Hepatocyte (in vitro differentiated cells): Measurements from ENCODE around the gene ANKHD1. TPM values are rescaled to one million over a fixed set of nuclear protein-coding genes. Genes with fewer than 3 reads are reported as not detected.

Experiments
- DNase-seq: peaks from one replicate; pipeline ENCODE4 v3.0.0-alpha.2; 2016; ENCODE audit warnings: low spot score
- H2AFZ ChIP-seq: fragments of 200-600 bp; sonication (generic); 2 replicates; pipeline ENCODE4 v1.6.0; 2016; ENCODE audit warnings: antibody characterized with exemption, mild to moderate bottlenecking
- H3K27ac ChIP-seq: fragments of 200-600 bp; sonication (generic); 2 replicates; pipeline ENCODE4 v1.5.1; 2016; ENCODE audit warnings: mild to moderate bottlenecking
- H3K27me3 ChIP-seq: fragments of 200-600 bp; sonication (generic); 2 replicates; pipeline ENCODE4 v1.6.1; 2016
- H3K36me3 ChIP-seq: fragments of 200-600 bp; sonication (generic); replicated peaks from 2 replicates; pipeline ENCODE4 v1.5.1; 2016; ENCODE audit warnings: low read depth; ENCODE audit not compliant: insufficient read depth
- H3K4me1 ChIP-seq: fragments of 200-600 bp; sonication (generic); 2 replicates; pipeline ENCODE4 v1.5.1; 2016; ENCODE audit warnings: mild to moderate bottlenecking, moderate library complexity; ENCODE audit not compliant: insufficient read depth
- H3K4me2 ChIP-seq: fragments of 200-600 bp; sonication (generic); 2 replicates; pipeline ENCODE4 v1.6.0; 2016
- H3K4me3 ChIP-seq: fragments of 200-600 bp; sonication (generic); 2 replicates; pipeline ENCODE4 v1.5.1; 2016; ENCODE audit warnings: mild to moderate bottlenecking
- H3K79me2 ChIP-seq: fragments of 200-600 bp; sonication (generic); 2 replicates; pipeline ENCODE4 v1.6.0; 2017; ENCODE audit warnings: mild to moderate bottlenecking
- H3K9me2 ChIP-seq: fragments of 200-600 bp; sonication (generic); replicated peaks from 2 replicates; pipeline ENCODE4 v1.6.0; 2017; ENCODE audit warnings: mild to moderate bottlenecking; ENCODE audit not compliant: insufficient read depth
- H3K9me3 ChIP-seq: fragments of 200-600 bp; sonication (generic); 2 replicates; pipeline ENCODE4 v1.5.1; 2016; ENCODE audit warnings: low read depth, mild to moderate bottlenecking
- H4K20me1 ChIP-seq: fragments of 200-600 bp; sonication (generic); 2 replicates; pipeline ENCODE4 v1.6.0; 2016; ENCODE audit warnings: mild to moderate bottlenecking; ENCODE audit not compliant: insufficient read depth, poor library complexity, severe bottlenecking
- EZH2 ChIP-seq: fragments of 200-600 bp; sonication (generic); IDR thresholded peaks from 2 replicates; pipeline ENCODE4 v1.6.1; 2016; ENCODE audit warnings: antibody characterized with exemption, mild to moderate bottlenecking, borderline replicate concordance
- EZH2phosphoT487 ChIP-seq: fragments of 200-600 bp; sonication (generic); IDR thresholded peaks from one replicate; pipeline ENCODE4 v1.6.1; 2018; ENCODE audit warnings: antibody characterized with exemption, mild to moderate bottlenecking, low read depth, moderate library complexity; ENCODE audit not compliant: unreplicated experiment, severe bottlenecking
- WGBS: methylation state at CpG from one replicate; pipeline ENCODE4 v1.1.6; 2016; ENCODE audit warnings: low lambda C conversion rate; ENCODE audit errors: missing lambda C conversion rate; 5-methylcytosine and 5-hydroxymethylcytosine counted together
- polyA plus RNA-seq: library from polyadenylated mRNA; unstranded; fragments of >200 nt; fragmentation: Nextera tagmentation; extraction: Ambion mirVana; gene quantifications from 2 replicates; pipeline ENCODE4 v1.2.1, GENCODE V29; 2016
- total RNA-seq: library from RNA; depleted of rRNA; stranded (reverse); fragments of >200 nt; gene quantifications from 2 replicates; pipeline ENCODE4 v1.2.3, GENCODE V29; 2014
- TF ChIP-seq, protein P1 (sequence below): fragments of 200-600 bp; sonication (generic); IDR thresholded peaks from 2 replicates; pipeline ENCODE4 v1.5.1; 2016; ENCODE audit warnings: antibody characterized with exemption, mild to moderate bottlenecking; ENCODE audit not compliant: poor library complexity

ANKHD1 gene
- total and polyA plus RNA-seq, 2 experiments from 2014 or later: 53.6 to 70.7 TPM

DNA sequence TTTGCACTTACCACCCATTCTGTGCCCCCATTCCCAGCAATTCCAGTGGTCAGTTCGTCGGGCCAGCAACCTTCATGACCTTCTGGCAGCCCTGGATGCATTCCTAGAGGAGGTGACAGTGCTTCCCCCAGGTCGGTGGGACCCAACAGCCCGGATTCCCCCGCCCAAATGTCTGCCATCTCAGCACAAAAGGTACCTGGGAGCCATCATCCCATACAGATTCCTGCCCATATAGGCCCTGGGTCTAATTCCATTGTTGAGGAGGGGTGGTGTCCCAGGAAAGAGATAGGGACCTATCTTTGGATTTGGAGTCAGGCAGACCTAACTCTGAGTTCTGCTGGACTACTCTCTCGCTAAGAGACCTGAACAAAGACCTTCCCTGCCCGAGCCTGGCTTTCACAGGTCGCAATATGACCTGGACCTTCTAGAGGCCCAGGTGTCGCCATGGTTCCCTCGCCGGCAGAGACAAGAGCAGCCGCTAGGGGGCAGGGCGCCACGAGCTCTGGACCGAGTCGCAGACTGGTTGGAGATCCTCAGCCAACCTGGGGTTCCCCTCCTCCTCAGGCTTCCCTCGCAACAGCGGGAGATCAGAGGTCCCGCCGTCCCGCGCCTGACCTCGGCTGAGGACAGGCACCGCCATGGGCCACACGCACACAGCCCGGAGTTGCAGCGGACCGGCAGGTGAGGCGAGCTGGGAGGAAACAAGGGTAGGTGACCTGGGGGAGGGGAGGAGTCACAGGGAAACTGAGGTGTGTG is 38.6 kb upstream of the ANKHD1 start:
- Histone ChIP-seq H3K79me2 (no peaks in the 10 kb centered on the region), H4K20me1 (no peaks in the 10 kb centered on the region), H2AFZ (peak overlapping the region; percentile 45), H3K9me2 (no peaks in the 10 kb centered on the region), H3K4me1 (no peaks in the 10 kb centered on the region), H3K27ac (no peak overlapping the region), H3K4me3 (no peak overlapping the region), H3K9me3 (no peaks in the 10 kb centered on the region), H3K36me3 (no peaks in the 10 kb centered on the region), H3K4me2 (peak overlapping the region; percentile 92), H3K27me3 (no peaks in the 10 kb centered on the region)
- peak; percentile 92 for DNase-seq
- TF ChIP-seq, protein P1, sequence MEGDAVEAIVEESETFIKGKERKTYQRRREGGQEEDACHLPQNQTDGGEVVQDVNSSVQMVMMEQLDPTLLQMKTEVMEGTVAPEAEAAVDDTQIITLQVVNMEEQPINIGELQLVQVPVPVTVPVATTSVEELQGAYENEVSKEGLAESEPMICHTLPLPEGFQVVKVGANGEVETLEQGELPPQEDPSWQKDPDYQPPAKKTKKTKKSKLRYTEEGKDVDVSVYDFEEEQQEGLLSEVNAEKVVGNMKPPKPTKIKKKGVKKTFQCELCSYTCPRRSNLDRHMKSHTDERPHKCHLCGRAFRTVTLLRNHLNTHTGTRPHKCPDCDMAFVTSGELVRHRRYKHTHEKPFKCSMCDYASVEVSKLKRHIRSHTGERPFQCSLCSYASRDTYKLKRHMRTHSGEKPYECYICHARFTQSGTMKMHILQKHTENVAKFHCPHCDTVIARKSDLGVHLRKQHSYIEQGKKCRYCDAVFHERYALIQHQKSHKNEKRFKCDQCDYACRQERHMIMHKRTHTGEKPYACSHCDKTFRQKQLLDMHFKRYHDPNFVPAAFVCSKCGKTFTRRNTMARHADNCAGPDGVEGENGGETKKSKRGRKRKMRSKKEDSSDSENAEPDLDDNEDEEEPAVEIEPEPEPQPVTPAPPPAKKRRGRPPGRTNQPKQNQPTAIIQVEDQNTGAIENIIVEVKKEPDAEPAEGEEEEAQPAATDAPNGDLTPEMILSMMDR: peak; percentile 95
- no peak for TF ChIP-seq EZH2phosphoT487
- 13% methylated on average over 29 of the region's 29 CpGs for WGBS

DNA sequence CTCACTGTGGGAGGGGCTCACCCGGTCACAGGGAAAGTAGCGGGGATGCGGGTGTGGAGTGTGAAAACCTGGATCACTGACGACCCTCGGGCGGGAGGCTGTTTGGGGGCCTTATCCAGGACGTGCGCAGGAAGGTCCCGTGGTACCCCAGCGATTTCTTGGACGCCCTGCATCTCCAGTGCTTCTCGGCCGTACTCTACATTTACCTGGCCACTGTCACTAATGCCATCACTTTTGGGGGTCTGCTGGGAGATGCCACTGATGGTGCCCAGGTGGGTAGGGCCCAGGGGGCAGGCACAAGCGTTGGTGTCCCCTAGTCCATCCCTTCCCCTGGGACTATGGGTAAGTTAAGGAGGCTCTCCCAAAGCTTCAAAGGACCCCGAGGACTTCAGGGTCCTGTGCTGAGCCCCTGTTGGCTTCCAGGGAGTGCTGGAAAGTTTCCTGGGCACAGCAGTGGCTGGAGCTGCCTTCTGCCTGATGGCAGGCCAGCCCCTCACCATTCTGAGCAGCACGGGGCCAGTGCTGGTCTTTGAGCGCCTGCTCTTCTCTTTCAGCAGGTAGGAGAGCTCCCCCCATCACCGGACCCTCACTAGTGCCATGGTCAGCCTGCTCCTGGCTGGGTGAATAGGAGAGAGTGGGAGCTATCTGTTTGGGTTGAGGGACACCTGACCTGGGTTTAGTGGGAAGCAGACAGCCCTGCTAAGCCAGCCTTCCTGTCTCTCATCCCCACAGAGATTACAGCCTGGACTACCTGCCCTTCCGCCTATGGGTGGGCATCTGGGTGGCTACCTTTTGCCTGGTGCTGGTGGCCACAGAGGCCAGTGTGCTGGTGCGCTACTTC is 37.8 kb upstream of the ANKHD1 start:
- 71% methylated on average over 19 of the region's 20 CpGs for WGBS
- H4K20me1 ChIP-seq: no peaks in the 10 kb centered on the region
- H3K4me3 ChIP-seq: no peak overlapping the region
- no peaks in the 10 kb centered on the region for H3K9me2 ChIP-seq
- H3K27me3 ChIP-seq: no peaks in the 10 kb centered on the region
- H3K4me2 ChIP-seq: peak overlapping the region; percentile 92
- H3K36me3 ChIP-seq: no peaks in the 10 kb centered on the region
- DNase-seq: no peak
- no peaks in the 10 kb centered on the region for H3K4me1 ChIP-seq
- no peaks in the 10 kb centered on the region for H3K79me2 ChIP-seq
- H3K27ac ChIP-seq: no peak overlapping the region
- H2AFZ ChIP-seq: peak overlapping the region; percentile 45
- TF ChIP-seq EZH2phosphoT487 (no peak), EZH2 (no peak)
- H3K9me3 ChIP-seq: no peaks in the 10 kb centered on the region

DNA sequence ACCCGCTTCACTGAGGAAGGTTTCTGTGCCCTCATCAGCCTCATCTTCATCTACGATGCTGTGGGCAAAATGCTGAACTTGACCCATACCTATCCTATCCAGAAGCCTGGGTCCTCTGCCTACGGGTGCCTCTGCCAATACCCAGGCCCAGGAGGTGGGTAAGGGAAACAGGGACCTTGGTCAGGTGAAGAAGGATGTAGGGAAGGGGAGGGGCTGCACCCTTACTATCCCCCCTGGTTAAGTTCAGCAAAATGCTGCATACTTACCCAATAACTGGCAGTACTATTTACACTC is 37.2 kb upstream of the ANKHD1 start:
- Histone ChIP-seq H3K9me3 (no peaks in the 10 kb centered on the region), H4K20me1 (no peaks in the 10 kb centered on the region), H3K4me3 (no peak overlapping the region), H3K27me3 (no peaks in the 10 kb centered on the region), H3K36me3 (no peaks in the 10 kb centered on the region), H3K4me1 (no peaks in the 10 kb centered on the region), H3K79me2 (no peaks in the 10 kb centered on the region), H2AFZ (no peak overlapping the region), H3K27ac (no peak overlapping the region), H3K4me2 (no peak overlapping the region), H3K9me2 (no peaks in the 10 kb centered on the region)
- no peak for DNase-seq
- TF ChIP-seq EZH2 (no peak), EZH2phosphoT487 (no peak)
- TF ChIP-seq, protein P1: no peak
- WGBS: 94% methylated on average over 3 of the region's 3 CpGs

DNA sequence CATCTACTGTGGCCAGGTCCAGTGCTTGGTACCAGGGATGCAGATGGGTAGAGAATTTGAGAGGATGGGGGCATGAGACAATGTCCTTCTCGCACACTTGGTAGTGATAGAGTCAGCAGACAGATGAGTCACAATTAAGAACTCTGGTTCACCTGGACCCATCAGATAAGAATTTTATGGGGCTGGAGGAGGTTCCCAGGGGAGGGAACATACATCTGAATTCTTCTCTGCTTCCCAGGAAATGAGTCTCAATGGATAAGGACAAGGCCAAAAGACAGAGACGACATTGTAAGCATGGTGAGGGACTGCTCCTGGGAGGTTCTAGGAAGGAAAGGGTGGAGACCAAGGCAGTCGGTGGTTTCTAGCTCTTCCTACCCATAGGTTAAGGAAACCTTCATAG is 36.4 kb upstream of the ANKHD1 start:
- H3K4me3 ChIP-seq: no peak overlapping the region
- no peak for DNase-seq
- no peak overlapping the region for H3K4me2 ChIP-seq
- 74% methylated on average over 3 of the region's 3 CpGs for WGBS
- H3K36me3 ChIP-seq: no peaks in the 10 kb centered on the region
- no peaks in the 10 kb centered on the region for H4K20me1 ChIP-seq
- no peaks in the 10 kb centered on the region for H3K79me2 ChIP-seq
- H2AFZ ChIP-seq: no peak overlapping the region
- no peaks in the 10 kb centered on the region for H3K9me3 ChIP-seq
- no peak overlapping the region for H3K27ac ChIP-seq
- H3K9me2 ChIP-seq: no peaks in the 10 kb centered on the region
- TF ChIP-seq EZH2: no peak
- TF ChIP-seq, protein P1: no peak
- TF ChIP-seq EZH2phosphoT487: no peak
- no peaks in the 10 kb centered on the region for H3K4me1 ChIP-seq
- no peaks in the 10 kb centered on the region for H3K27me3 ChIP-seq
